ENCODE measurements around the gene RAB40C.

DNA sequence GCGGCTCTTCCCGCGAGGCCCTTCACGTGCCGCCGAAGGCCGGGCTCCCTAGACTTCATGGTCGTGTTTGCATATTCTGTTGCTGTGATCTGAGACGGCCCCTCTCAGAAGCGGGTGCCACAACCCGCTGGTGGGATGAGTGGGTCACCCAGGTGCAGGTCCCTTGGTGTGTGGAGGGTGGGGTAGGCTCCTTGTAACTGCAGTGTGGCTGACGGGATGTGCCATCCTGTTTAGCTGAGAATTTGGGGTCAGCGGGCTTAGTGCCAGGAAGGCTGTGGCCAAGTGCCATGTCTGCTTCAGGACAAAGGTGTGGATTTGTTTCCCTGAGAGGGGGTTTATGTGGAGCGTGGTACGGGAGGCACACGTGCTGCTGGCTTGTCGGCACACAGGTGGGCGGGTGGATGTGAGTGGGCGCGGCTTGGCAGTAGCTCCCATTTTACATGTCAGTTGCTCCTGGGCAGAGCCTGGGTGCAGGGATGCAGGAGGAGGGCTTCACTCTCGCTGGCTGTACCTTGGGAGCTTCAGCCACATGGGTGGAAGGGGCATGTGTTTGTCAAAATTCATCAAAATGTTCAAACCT is 31.8 kb downstream of the RAB40C start:
- TF ChIP-seq, protein P1, sequence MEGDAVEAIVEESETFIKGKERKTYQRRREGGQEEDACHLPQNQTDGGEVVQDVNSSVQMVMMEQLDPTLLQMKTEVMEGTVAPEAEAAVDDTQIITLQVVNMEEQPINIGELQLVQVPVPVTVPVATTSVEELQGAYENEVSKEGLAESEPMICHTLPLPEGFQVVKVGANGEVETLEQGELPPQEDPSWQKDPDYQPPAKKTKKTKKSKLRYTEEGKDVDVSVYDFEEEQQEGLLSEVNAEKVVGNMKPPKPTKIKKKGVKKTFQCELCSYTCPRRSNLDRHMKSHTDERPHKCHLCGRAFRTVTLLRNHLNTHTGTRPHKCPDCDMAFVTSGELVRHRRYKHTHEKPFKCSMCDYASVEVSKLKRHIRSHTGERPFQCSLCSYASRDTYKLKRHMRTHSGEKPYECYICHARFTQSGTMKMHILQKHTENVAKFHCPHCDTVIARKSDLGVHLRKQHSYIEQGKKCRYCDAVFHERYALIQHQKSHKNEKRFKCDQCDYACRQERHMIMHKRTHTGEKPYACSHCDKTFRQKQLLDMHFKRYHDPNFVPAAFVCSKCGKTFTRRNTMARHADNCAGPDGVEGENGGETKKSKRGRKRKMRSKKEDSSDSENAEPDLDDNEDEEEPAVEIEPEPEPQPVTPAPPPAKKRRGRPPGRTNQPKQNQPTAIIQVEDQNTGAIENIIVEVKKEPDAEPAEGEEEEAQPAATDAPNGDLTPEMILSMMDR (IDR thresholded peaks at IDR 0.05) = no peak
- no peak for TF ChIP-seq POLR2A (IDR thresholded peaks at IDR 0.05)
